Measurements from ENCODE around the gene GOLGA2. TPM values are rescaled to one million over a fixed set of nuclear protein-coding genes. Genes with fewer than 3 reads are reported as not detected.
"Not testable (repeated sequence)": the region's sequence is repeated elsewhere in the genome, so short reads cannot be mapped to it uniquely, and the experiment has no call there.

GOLGA2 gene
- polyA plus RNA-seq, 10 donors = 76.3 to 111 (median 90.5) TPM

DNA sequence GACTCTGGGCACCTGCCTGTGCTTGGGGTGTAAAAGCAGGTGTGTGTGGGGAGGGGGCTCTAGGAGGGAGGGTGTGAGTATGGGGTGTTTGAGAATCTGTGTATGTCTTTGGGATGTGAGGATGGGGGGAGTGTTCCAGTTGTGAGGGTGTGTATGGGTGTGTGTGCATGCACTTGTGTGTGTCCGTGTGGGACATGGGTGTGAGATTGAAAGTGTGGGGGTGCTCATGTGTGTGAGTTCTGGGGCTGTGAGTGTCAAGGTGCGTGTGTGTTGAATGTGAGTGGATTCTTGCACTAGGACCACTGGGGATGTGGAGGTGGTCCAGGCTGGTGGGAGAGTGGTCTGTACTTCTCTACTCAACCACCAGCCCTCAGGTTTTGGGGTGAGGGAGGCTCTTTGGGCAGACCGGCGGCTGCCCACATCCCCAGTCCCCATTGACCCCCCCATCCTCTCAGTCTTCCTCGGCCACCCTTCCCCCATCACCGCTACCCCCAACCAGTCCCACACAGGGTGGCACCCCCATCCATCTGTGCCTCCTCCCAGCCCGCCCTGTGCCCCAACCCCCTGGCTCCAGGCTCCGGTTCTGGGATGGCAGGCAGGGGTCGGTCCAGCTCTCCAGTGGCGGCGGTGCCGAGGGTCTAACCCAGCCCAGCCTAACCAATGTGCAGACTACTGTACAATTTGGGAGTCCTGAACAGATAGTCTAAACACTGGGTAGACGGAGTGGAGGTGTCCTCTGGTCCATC lies 31.5 kb downstream of the GOLGA2 start:
- DNase-seq = peak; percentile 33 to 86 (median 61)

DNA sequence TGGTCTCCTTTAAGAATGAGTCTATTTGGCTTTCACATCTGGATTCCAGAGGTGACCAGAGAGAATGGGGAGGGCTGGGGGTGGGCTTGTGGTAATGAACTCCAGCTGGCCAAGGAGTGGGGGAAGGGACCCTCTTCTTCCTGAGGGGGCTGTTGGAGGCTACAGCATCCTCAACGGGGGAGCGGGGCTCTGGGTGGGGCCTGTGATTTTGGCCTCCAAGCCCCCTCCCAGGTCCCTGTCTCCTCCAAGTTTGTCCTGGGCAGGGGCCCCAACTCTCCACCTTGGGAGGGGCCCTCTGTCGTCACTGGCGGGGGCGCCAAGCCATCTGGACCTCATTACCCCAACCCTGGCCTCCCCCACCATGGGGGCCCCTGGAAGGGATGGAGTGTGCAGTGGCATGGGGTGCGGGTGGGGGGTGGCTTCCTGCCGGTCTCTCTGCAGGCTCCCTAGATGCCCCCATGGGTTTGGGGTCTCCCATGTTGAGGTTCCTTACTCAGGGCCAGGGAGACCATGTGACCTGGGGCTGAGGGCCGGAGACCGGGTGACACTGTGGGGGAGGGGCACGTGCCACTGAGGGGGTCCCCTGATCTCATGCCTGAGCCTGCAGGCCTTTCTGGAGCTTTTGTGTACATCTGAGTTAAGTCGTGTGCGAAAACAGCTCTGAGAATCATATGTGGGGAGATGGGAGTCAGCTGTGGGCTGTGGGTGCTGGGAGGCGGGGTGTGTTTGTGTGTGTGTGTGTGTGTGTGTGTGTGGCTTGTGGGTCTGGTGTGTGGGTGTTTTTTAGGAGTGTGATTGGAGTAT lies 32.4 kb downstream of the GOLGA2 start:
- DNase-seq = peak; percentile 55 to 96 (median 93)

DNA sequence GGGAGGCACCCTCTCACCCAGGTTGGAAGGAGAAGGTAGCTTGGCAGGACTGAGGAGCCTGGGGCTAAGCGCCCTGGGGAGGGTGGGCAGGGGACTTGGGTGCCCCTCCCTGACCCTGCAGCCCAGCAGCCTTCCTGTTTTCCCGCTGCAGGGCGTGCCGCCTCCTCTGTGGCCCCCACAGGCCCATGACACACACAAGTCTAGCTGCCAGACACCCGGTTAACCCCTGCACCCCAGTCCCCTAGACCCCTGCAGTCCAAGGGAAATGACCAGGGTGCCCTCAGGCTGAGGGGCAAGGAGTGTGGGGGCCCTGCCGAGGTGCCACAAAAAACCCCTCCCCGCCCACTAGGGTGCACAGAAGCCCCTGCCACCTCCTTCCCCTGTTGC lies 33.0 kb downstream of the GOLGA2 start:
- DNase-seq = peak in 2 of 3 donors; percentile 19 to 76

DNA sequence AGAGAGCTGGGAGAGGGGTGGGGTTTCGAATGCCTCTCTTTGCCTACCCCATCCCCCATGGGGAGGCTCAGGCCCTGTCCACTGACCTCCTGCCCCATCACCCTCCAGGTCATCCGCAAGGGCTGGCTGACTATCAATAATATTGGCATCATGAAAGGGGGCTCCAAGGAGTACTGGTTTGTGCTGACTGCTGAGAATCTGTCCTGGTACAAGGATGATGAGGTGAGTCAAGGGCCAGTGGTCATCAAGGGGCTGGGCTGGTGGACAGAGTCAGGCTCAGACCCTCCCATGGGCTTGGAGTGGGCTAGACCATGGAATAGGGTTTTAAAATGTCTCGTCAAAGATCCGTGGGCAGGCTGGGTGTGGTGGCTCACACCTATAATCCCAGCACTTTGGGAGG lies 33.7 kb downstream of the GOLGA2 start:
- no peak for DNase-seq

DNA sequence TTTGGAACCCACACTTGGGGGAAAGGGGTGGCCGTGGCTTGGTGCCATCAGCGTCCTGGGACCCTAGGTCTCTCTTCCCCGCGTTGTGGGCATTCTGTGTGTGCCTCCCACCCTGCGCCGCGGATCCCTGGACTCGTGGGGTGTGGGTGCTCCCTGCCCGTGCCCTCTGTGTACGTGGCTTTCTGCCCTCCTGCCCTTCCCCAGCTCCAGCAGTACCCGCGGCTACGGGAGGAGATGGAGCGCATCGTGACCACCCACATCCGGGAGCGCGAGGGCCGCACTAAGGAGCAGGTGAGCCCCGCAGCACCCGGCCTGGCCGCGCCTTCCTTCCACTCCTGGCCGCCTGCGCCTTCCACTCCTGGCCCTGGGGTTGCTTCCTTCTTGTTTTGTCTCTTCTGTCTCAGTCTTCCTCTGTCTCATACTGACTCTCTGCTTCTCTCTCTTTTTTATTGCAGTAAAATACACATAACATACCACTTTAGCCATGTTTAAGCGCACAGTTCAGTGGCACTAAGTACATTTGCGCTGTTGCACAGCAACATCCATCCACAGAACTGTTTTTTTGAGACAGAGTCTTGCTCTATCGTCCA lies 41.9 kb downstream of the GOLGA2 start:
- no peak for DNase-seq

DNA sequence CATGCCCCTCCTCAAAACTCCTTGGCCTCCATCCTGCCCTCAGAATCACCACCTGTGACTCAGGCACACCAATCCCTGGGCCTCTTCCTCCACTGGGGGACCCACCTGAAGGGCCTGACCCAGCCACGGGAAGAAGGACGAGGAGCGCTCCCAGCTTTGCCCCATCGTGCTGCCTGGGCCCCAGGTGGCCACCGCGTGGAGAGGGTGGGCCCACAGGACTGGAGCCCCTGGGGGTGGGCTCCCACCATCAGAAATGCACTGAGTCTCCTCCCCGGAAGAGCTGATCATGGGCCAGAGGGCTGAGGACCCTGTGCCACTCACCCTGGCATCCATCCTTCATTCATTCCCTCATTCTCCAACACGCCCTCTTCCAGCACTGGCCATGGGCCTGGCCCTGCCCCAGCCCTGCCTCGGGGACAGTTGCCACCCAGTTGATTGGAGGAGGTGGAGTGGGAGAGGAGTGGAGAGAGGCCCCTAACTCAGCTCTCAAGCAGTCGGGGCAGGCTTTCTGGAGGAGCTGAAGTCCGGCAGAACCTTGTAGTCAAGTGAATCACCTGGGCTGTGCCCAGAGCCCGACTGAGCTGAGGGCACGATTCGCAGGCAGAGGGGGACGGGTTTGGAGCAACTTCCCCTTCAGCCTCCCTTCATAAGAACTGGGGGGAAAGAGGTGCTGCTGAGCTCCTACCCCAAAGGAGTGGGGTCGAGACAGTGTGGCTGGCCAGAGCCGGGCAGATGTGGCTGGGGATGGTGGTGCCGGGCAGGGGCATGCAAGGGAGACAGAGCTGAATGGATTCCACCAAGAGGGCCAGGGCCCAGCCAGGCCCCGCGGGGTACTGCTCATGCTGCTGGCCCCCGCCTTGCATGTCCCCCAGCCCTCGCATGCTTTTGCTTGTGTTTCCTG lies 43.0 kb downstream of the GOLGA2 start:
- DNase-seq = peak in 1 of 3 donors; percentile 13

DNA sequence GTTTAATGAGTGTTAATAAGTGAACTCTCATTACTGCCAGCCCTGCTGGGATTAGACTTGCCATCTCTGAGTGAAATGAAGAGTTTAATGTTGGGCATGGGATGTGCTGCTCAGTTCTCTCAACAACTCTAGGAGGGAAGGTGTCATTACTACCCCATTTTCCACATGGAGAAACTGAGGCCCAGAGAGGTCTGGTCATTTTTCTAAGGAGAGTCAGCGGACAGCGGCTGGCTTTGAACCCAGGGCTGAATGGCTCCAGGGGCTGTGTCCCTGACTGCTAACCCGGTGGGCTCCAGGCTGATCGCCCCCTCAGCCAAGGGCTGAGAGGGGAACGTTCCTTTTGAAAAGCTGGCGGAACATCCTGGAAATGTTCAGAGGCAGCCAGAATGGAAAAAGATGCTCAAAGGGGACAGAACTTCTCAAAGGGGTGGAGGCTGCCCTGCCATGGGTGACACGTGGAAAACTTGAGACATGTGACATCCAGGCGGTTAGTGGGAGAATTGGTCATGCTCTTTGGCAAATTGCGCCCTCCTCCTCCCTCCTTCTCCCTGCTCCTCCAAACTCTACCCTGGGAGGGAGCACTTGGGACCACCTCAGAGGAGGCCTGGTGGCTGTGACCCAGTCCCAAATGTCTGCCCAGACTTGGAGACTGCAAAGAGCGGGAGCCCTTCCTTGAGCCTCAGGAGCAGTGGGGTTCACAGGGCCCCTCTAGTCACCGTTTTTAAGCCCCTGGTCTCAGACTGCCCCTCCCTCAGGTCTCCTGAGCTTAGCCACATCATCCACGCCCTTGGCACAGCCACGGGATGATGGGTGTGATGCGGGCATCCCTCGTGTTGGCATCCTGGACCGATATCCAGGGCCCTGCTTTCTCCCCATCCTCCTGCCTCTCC lies 43.9 kb downstream of the GOLGA2 start:
- peak; percentile 21 to 82 (median 74) for DNase-seq

DNA sequence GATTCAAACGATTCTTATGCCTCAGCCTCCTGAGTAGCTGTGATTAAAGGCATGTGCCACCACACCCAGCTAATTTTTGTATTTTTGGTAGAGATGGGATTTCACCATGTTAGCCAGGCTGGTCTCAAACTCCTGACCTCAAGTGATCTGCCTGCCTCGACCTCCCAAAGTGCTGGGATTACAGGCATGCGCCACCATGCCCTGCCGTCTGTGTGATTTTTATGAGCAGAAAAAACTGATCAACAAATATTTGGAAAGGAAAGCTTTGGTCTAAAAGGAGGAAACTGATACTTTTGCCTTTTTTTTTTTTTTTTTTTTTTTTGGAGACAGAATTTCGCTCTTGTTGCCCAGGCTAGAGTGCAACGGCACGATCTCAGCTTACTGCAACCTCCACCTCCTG lies 44.9 kb downstream of the GOLGA2 start:
- not testable (repeated sequence) for DNase-seq

DNA sequence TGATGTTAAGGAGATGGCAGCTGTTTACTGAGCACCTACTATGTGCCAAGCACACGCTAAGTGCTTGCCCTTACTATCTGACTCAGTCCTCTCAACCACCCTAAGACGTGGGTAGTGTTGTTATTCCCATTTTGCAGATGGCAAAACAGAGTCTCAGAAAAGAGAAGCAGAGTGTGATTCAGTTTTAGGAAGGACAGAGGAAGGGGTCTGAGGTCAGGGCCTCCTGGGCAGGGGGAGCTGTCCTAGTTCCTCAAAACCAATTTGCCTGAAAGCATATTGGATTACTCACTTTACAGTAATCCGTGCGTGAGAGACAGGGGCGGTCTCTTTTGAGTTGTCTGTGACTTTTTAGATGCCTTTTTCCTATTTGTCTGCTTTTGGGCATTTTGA lies 49.4 kb downstream of the GOLGA2 start:
- no peak for DNase-seq

DNA sequence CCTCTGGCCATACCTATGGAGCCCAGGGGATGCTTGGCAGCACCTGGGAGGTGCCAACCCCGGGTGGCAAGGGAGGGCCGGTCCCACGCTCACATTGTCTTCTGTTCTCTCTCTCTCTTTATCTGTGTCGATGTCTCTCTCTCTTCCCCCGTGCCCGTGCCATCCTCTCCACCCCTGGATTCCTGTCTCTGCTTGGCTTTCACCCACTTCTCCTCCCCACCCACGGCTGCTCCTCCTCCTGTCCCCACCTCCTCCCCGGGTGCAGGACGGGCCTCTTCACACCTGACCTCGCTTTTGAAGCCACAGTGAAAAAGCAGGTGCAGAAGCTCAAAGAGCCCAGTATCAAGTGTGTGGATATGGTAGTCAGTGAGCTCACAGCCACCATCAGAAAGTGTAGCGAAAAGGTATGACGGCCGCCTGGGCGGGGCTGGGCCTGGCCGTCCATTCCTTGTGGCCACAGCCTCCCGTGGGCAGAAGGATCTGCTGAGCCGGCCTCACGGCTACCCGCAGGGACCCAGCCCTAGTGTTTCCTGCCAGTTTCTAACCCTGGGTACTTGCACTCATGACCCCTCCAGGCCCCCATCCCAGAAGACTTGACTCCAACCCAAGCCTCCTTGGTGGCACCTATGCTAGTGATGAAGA lies 49.9 kb downstream of the GOLGA2 start:
- DNase-seq = no peak

DNA sequence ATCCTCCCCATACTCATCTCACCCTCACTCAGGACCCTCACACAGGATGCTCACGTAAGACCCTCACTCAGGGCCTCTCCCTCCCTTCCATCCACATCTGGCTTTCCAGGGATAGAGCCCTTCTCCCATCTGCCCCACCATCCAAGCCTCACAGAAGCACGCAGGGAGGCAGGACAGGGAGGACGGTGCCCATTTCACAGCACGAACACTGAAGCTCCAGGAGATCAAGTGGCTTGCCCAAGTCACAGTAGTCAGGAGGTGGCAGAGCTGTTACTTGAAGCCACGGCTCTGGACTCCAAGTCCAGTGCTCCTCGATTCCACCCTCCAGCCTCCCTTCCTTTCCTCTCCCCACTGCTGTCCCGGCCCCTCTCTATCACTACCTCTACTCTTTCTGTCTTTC lies 50.9 kb downstream of the GOLGA2 start:
- no peak for DNase-seq

DNA sequence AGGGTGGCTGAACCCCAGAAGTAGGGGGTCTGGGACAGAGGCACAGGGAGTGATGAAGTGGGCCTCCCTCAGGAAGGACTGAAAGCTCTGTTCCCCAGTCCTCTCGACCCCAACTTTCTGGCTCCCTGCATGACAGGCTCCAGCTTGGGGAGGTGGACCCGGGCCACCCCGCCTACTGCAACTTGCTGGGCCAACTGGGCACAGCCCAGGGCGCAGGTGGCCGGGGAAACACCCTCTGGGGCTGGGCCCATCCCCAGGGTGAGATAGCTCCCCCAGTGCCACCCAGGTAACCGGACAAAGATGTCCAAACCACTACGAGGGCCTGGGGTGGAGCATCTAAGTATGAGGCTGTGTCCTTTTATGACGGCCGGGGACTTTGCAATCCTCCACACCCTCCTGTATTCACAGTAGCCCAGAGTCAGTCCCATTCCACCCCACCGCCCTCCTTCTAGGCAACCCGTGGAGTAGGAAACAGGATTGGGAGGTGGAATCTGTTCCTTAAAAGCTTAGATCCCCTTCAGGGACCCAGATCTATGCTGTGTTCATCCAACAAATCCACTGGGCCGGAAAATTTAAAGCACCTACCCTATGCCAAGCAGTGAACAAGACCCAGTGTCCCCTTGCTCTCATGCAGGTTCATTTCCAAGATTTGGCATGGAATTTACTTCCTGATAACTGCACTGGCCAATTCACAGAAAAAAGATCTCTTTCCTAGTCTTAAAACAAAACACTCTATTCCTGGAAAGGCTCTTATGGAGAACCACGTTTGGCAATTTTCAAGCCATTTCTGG lies 52.7 kb downstream of the GOLGA2 start:
- DNase-seq = no peak

DNA sequence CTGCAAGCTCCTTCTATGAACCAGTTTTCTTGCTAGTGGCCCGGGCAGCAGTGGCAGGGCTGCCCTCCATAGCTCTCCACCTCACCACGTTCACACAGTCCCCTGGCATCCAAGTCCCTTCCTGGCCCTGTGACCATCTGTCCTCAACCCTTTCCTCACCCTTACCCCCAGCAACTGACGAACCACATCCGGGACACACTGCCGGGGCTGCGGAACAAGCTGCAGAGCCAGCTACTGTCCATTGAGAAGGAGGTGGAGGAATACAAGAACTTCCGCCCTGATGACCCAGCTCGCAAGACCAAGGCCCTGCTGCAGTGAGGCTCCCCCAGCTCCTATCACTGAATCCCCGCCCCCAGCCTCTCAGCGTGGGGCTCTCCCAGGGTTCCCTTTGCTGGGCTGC lies 53.8 kb downstream of the GOLGA2 start:
- DNase-seq = no peak

DNA sequence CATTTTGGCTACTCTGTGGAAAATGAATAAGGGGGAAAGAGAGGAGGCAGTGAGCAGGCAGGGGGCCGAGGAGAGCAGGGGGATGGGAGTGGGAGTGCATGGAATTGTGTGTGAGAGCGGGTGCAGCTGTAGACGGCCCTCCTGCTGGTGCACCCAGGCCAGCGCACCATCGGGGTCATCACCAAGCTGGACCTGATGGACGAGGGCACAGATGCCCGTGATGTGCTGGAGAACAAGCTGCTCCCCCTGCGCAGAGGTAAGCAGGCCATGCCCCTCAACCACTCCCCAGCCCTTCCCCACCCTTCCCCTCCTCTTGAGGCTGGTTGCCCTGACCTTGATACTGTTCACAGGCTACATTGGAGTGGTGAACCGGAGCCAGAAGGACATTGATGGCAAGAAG lies 56.0 kb downstream of the GOLGA2 start:
- DNase-seq = no peak

DNA sequence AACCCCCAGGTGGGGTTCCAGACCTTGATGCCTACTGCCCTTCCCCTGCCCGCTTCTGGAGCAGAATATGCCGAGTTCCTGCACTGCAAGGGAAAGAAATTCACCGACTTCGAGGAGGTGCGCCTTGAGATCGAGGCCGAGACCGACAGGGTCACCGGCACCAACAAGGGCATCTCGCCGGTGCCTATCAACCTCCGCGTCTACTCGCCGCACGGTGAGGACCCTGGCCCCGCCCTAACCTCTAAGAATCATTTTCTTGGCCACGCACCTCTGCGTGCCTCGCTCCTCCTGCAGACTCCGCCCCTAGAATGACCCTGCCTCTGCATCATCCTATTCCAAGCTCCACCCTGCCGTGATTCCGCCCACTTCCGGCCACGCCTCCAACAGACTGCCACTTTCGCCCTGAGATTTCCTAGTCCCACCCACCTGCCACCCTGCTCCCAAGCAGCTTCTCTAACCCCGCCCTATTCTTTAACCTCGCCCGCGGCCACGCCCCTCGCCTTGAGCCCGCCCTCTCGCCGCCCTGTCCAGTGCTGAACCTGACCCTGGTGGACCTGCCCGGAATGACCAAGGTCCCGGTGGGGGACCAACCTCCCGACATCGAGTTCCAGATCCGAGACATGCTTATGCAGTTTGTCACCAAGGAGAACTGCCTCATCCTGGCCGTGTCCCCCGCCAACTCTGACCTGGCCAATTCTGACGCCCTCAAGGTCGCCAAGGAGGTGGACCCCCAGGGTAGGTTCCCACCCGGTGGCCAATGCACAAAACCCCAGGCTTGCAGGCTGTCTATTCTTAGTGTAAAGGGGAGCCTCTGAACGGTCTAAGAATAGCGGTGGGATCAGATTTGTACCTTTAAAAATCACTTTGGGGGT lies 57.1 kb downstream of the GOLGA2 start:
- peak; percentile 58 to 83 (median 75) for DNase-seq

DNA sequence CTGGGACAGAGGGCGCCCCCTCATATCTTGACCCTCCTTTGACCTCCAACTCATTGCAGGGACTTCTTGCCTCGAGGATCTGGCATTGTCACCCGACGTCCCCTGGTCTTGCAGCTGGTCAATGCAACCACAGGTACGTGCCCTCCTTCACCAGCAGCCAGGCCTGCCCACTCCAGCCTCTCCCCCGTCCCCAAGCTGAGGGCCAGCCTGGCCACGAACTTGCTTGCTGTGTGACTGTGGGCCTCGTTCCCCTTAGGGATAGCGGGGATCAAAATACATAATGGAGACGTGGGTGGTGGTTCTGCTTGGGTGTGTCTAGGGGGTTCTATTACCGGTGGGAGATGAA lies 57.7 kb downstream of the GOLGA2 start:
- DNase-seq = no peak

DNA sequence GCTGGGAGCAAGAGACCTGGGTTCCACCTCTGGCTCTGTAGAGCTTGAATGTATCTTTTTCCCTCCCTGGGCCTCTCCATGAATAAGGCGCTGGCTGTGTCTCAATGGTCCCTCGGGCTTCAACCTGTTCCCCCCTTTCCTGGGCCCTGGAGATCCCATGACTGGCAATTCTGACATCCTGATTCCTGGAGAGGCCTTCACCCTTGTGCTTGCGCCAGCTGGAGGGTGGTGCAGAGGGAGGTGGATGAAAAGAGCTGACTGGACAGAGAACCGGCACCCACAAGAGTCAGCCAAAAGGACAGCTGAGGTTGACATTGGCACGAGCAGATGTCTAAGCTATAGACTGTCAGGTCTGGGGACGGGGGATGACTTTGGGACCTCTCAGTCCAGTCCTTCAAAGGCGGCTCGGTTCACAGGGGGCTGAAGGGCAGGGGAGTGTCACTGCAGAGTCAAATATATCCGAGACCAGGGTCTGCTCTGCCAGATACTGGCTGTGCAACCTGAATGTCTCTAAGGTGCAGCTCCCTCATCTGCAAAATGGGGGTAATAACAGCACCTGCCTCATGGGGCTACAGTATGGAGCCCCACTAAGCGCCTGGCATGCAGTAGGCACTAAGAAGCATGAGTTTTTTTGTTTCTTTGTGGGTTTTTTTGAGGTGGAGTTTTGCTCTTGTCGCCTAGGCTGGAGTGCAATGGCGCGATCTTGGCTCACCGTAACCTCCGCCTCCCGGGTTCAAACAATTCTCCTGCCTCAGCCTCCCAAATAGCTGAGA lies 58.8 kb downstream of the GOLGA2 start:
- no peak for DNase-seq

Measured in muscle of back (tissue), 11 donors.